HepG2 (cell line): ENCODE measurements around the gene ABCF1. TPM values are rescaled to one million over a fixed set of nuclear protein-coding genes. Genes with fewer than 3 reads are reported as not detected.

Source experiments
- EEA1 ChIP-seq: sonication (generic); formaldehyde crosslinking; IDR thresholded peaks from 2 replicates; pipeline ENCODE4 v1.5.1; 2020; ENCODE audit warnings: mild to moderate bottlenecking, missing genetic modification reagents, borderline replicate concordance
- KLF13 ChIP-seq: sonication (generic); formaldehyde crosslinking; IDR thresholded peaks from 2 replicates; pipeline ENCODE4 v1.4.0; 2020; ENCODE audit warnings: mild to moderate bottlenecking, missing genetic modification reagents
- MED1 ChIP-seq: sonication (generic); formaldehyde crosslinking; IDR thresholded peaks from 2 replicates; pipeline ENCODE4 v1.4.0; 2020; ENCODE audit warnings: missing genetic modification reagents
- MEIS2 ChIP-seq: sonication (generic); formaldehyde crosslinking; IDR thresholded peaks from 2 replicates; pipeline ENCODE4 v1.9.0; 2021; ENCODE audit warnings: mild to moderate bottlenecking, missing genetic modification reagents
- NFRKB ChIP-seq: fragments of 450-650 bp; IDR thresholded peaks from 2 replicates; pipeline ENCODE4 v1.6.1; 2017
- PAWR ChIP-seq: sonication (generic); formaldehyde crosslinking; IDR thresholded peaks from 2 replicates; pipeline ENCODE4 v1.4.0; 2020; ENCODE audit warnings: missing genetic modification reagents, mild to moderate bottlenecking, borderline replicate concordance
- POLR2AphosphoS2 ChIP-seq: IDR thresholded peaks from 2 replicates; pipeline ENCODE4 v1.6.1; 2011; ENCODE audit warnings: low read depth, low read length, improper control_type of control experiment
- RFXAP ChIP-seq: sonication (generic); formaldehyde crosslinking; IDR thresholded peaks from 2 replicates; pipeline ENCODE4 v1.4.0; 2020; ENCODE audit warnings: missing genetic modification reagents, borderline replicate concordance
- SCMH1 ChIP-seq: sonication (generic); formaldehyde crosslinking; IDR thresholded peaks from 2 replicates; pipeline ENCODE4 v1.9.0; 2021; ENCODE audit warnings: missing genetic modification reagents, mild to moderate bottlenecking, borderline replicate concordance
- SOX13 ChIP-seq, 3 experiments: fragments of 450-650 bp in 1 of 3; sonication (generic) in 1 of 3; formaldehyde crosslinking in 1 of 3; IDR thresholded peaks in 2 of 3; conservative IDR thresholded peaks in 1 of 3; 2 replicates each; pipeline versions ENCODE4 v1.5.0 to v1.6.1; 2016 to 2020; ENCODE audit warnings: antibody characterized with exemption in 1 of 3, mild to moderate bottlenecking in 1 of 3, missing compliant biosample characterization in 1 of 3, missing genetic modification reagents in 1 of 3, moderate library complexity in 1 of 3
- ZBTB38 ChIP-seq: sonication (generic); formaldehyde crosslinking; IDR thresholded peaks from 2 replicates; pipeline ENCODE4 v1.5.1; 2020; ENCODE audit warnings: mild to moderate bottlenecking, missing genetic modification reagents
- ZNF235 ChIP-seq: sonication (generic); formaldehyde crosslinking; IDR thresholded peaks from 2 replicates; pipeline ENCODE4 v1.8.1; 2023; ENCODE audit warnings: mild to moderate bottlenecking, missing genetic modification reagents, borderline replicate concordance
- ZNF335 ChIP-seq: sonication (generic); formaldehyde crosslinking; IDR thresholded peaks from 2 replicates; pipeline ENCODE4 v1.4.0; 2020; ENCODE audit warnings: missing genetic modification reagents
- ZNF44 ChIP-seq: sonication (generic); formaldehyde crosslinking; IDR thresholded peaks from 2 replicates; pipeline ENCODE4 v1.5.1; 2020; ENCODE audit warnings: mild to moderate bottlenecking, missing genetic modification reagents
- ZNF552 ChIP-seq: sonication (generic); formaldehyde crosslinking; IDR thresholded peaks from 2 replicates; pipeline ENCODE4 v1.9.0; 2022; ENCODE audit warnings: missing genetic modification reagents, mild to moderate bottlenecking, borderline replicate concordance
- ZNF615 ChIP-seq: sonication (generic); formaldehyde crosslinking; IDR thresholded peaks from 2 replicates; pipeline ENCODE4 v1.5.0; 2020; ENCODE audit warnings: mild to moderate bottlenecking, missing genetic modification reagents, borderline replicate concordance
- ZNF713 ChIP-seq: sonication (generic); formaldehyde crosslinking; IDR thresholded peaks from 2 replicates; pipeline ENCODE4 v1.4.0; 2020; ENCODE audit warnings: mild to moderate bottlenecking, missing genetic modification reagents
- ZNF768 ChIP-seq: sonication (generic); formaldehyde crosslinking; IDR thresholded peaks from 2 replicates; pipeline ENCODE4 v1.4.0; 2020; ENCODE audit warnings: missing genetic modification reagents
- polyA plus RNA-seq, 8 experiments: library from polyadenylated mRNA; depleted of rRNA in 3 of 8; stranded (reverse) in 7 of 8; unstranded in 1 of 8; fragments of >200 nt; fragmentation: Illumina TruSeq in 4 of 8; extraction: Trizol in 4 of 8; gene quantifications; 2 replicates each; pipeline versions ENCODE4 v1.2.1 to v1.2.3, GENCODE V29; 2011 to 2016; ENCODE audit warnings: low read depth in 4 of 8, missing spikeins in 1 of 8, mixed read lengths in 1 of 8; ENCODE audit not compliant: insufficient read depth in 1 of 8
- total RNA-seq, 5 experiments: library from RNA; depleted of rRNA; stranded (reverse); fragments of >200 nt; fragmentation: Illumina TruSeq; extraction: Trizol; gene quantifications; 2 replicates each; pipeline ENCODE4 v1.2.3, GENCODE V29; 2016; ENCODE audit warnings: low read depth in 1 of 5
- TF ChIP-seq, protein P1 (sequence below): sonication (generic); formaldehyde crosslinking; IDR thresholded peaks from 2 replicates; pipeline ENCODE4 v1.5.1; 2020; ENCODE audit warnings: missing genetic modification reagents, mild to moderate bottlenecking, borderline replicate concordance
- TF ChIP-seq, protein P2 (sequence below): sonication (generic); formaldehyde crosslinking; IDR thresholded peaks from 2 replicates; pipeline ENCODE4 v1.4.0; 2020; ENCODE audit warnings: missing genetic modification reagents, borderline replicate concordance
- TF ChIP-seq, protein P3 (sequence below): IDR thresholded peaks from 2 replicates; pipeline ENCODE4 v1.6.1; 2016; ENCODE audit warnings: mild to moderate bottlenecking, missing biosample characterization, missing genetic modification reagents
- TF ChIP-seq, protein P4 (sequence below): sonication (generic); formaldehyde crosslinking; IDR thresholded peaks from 2 replicates; pipeline ENCODE4 v1.5.1; 2020; ENCODE audit warnings: missing genetic modification reagents, mild to moderate bottlenecking, borderline replicate concordance

Gene ABCF1
- total and polyA plus RNA-seq, 2 of the 13 experiments (the other 11 are each of a cell fraction or from before 2014, with no cell fraction given): 25.4 to 98.9 TPM

DNA sequence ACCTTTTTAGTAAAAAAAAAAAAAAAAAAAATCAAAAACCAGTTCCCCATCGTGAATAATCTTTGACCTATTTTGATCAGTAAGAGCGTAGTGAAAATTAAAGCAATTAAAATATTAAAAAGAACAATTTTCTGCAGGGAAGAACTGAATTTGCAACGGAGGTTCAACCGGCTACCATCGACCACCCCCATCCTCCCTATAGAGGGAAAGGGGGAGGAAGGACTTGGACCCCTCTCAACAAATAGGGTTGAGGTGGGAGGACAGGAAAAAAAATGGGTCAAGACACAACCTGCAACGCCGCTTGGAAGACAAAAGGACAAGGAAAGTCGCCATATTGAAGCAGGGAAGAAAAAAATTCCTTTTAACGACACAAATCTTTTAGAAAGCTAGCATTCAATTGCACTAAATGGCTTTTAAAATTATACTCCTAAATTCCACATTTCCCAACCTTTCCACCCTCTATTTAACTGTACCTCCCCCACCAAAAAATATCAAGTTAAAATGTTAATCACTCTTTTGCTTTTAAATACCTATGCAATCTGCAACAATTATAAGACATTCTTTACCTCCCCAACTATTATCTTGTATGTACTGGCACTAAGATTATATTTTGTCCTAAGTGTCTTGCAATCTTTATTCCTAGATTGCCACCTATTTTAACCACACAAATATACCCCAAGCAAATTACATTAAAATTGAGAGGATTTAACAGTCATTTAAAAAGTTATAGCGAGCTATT is 44.1 kb downstream of the ABCF1 start (continued):
- TF ChIP-seq ZNF768 (CRISPR knock-in tag): no peak
- TF ChIP-seq, protein P1, sequence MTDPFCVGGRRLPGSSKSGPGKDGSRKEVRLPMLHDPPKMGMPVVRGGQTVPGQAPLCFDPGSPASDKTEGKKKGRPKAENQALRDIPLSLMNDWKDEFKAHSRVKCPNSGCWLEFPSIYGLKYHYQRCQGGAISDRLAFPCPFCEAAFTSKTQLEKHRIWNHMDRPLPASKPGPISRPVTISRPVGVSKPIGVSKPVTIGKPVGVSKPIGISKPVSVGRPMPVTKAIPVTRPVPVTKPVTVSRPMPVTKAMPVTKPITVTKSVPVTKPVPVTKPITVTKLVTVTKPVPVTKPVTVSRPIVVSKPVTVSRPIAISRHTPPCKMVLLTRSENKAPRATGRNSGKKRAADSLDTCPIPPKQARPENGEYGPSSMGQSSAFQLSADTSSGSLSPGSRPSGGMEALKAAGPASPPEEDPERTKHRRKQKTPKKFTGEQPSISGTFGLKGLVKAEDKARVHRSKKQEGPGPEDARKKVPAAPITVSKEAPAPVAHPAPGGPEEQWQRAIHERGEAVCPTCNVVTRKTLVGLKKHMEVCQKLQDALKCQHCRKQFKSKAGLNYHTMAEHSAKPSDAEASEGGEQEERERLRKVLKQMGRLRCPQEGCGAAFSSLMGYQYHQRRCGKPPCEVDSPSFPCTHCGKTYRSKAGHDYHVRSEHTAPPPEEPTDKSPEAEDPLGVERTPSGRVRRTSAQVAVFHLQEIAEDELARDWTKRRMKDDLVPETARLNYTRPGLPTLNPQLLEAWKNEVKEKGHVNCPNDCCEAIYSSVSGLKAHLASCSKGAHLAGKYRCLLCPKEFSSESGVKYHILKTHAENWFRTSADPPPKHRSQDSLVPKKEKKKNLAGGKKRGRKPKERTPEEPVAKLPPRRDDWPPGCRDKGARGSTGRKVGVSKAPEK: 0 out of 2 replicates have a peak, but pooled peaks have one; percentile 77
- no peak for TF ChIP-seq ZNF44 (CRISPR knock-in tag)
- TF ChIP-seq NFRKB: no peak; the same call in none of the 2 replicates
- TF ChIP-seq ZNF615: no peak
- no peak for TF ChIP-seq KLF13
- TF ChIP-seq ZNF335 (CRISPR knock-in tag): peak; percentile 34; the same call in 1 of the 2 replicates
- TF ChIP-seq SCMH1 (CRISPR knock-in tag): no peak
- no peak for TF ChIP-seq ZBTB38 (CRISPR knock-in tag)
- TF ChIP-seq EEA1 (CRISPR knock-in tag): 0 out of 2 replicates have a peak, but pooled peaks have one; percentile 42
- no peak for TF ChIP-seq PAWR (CRISPR knock-in tag)
- TF ChIP-seq ZNF713 (CRISPR knock-in tag): no peak
- no peak for TF ChIP-seq MEIS2 (CRISPR knock-in tag)
- no peak; the same call in 1 of the 2 replicates for TF ChIP-seq MED1 (CRISPR knock-in tag)
- no peak for TF ChIP-seq RFXAP (CRISPR knock-in tag)
- TF ChIP-seq SOX13 (IDR thresholded peaks at IDR 0.05): no peak; the same call in 1 of the 2 replicates
- TF ChIP-seq SOX13 (CRISPR knock-in tag; conservative IDR thresholded peaks at IDR 0.05 in 1 of 2, IDR thresholded peaks at IDR 0.05 in 1 of 2): peak in 1 of 2 experiments; percentile 61; a peak in 1 of 4 replicates
- no peak for TF ChIP-seq ZNF552 (CRISPR knock-in tag)
- TF ChIP-seq ZNF235 (CRISPR knock-in tag): no peak
- TF ChIP-seq, protein P2, sequence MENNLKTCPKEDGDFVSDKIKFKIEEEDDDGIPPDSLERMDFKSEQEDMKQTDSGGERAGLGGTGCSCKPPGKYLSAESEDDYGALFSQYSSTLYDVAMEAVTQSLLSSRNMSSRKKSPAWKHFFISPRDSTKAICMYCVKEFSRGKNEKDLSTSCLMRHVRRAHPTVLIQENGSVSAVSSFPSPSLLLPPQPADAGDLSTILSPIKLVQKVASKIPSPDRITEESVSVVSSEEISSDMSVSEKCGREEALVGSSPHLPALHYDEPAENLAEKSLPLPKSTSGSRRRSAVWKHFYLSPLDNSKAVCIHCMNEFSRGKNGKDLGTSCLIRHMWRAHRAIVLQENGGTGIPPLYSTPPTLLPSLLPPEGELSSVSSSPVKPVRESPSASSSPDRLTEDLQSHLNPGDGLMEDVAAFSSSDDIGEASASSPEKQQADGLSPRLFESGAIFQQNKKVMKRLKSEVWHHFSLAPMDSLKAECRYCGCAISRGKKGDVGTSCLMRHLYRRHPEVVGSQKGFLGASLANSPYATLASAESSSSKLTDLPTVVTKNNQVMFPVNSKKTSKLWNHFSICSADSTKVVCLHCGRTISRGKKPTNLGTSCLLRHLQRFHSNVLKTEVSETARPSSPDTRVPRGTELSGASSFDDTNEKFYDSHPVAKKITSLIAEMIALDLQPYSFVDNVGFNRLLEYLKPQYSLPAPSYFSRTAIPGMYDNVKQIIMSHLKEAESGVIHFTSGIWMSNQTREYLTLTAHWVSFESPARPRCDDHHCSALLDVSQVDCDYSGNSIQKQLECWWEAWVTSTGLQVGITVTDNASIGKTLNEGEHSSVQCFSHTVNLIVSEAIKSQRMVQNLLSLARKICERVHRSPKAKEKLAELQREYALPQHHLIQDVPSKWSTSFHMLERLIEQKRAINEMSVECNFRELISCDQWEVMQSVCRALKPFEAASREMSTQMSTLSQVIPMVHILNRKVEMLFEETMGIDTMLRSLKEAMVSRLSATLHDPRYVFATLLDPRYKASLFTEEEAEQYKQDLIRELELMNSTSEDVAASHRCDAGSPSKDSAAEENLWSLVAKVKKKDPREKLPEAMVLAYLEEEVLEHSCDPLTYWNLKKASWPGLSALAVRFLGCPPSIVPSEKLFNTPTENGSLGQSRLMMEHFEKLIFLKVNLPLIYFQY: no peak
- TF ChIP-seq, protein P3, sequence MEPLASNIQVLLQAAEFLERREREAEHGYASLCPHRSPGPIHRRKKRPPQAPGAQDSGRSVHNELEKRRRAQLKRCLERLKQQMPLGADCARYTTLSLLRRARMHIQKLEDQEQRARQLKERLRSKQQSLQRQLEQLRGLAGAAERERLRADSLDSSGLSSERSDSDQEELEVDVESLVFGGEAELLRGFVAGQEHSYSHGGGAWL (CRISPR knock-in tag): no peak
- TF ChIP-seq, protein P4, sequence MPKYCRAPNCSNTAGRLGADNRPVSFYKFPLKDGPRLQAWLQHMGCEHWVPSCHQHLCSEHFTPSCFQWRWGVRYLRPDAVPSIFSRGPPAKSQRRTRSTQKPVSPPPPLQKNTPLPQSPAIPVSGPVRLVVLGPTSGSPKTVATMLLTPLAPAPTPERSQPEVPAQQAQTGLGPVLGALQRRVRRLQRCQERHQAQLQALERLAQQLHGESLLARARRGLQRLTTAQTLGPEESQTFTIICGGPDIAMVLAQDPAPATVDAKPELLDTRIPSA: no peak
- TF ChIP-seq POLR2AphosphoS2: no peak; the same call in none of the 2 replicates
